Suprapubic skin (tissue), 4 donors: ENCODE data around the gene SPINK4. TPM values are rescaled to one million over a fixed set of nuclear protein-coding genes. Genes with fewer than 3 reads are reported as not detected.

ENCODE experiments used
- DNase-seq, 2 donors: peaks; one replicate each; pipeline ENCODE4 v3.0.0-alpha.2; 2019; ENCODE audit warnings: low spot score in 2 of 2
- H3K27ac ChIP-seq: fragments of 200-600 bp; sonication (generic); one replicate; pipeline ENCODE4 v1.5.1; 2019
- H3K27me3 ChIP-seq: fragments of 200-600 bp; sonication (generic); one replicate; pipeline ENCODE4 v1.5.1; 2019
- H3K36me3 ChIP-seq: fragments of 200-600 bp; sonication (generic); one replicate; pipeline ENCODE4 v1.5.1; 2019
- H3K4me1 ChIP-seq: fragments of 200-600 bp; sonication (generic); one replicate; pipeline ENCODE4 v1.5.1; 2019
- H3K4me3 ChIP-seq: fragments of 200-600 bp; sonication (generic); one replicate; pipeline ENCODE4 v1.5.1; 2019; ENCODE audit warnings: mild to moderate bottlenecking
- H3K9me3 ChIP-seq: fragments of 200-600 bp; sonication (generic); one replicate; pipeline ENCODE4 v1.5.1; 2019
- EP300 ChIP-seq: sonication (generic); formaldehyde crosslinking; IDR thresholded peaks from one replicate; pipeline ENCODE4 v1.6.1; 2017; ENCODE audit warnings: antibody characterized with exemption
- POLR2A ChIP-seq, 2 donors: fragments of 450-650 bp; IDR thresholded peaks; one replicate each; pipeline ENCODE4 v1.6.1; 2017; ENCODE audit warnings: antibody characterized with exemption in 2 of 2, mild to moderate bottlenecking in 2 of 2, moderate library complexity in 2 of 2
- POLR2AphosphoS5 ChIP-seq, 3 donors: sonication (generic); formaldehyde crosslinking; IDR thresholded peaks; one replicate each; pipeline ENCODE4 v1.6.1; 2017; ENCODE audit warnings: antibody characterized with exemption in 3 of 3
- whole genome bisulfite sequencing: methylation state at CpG from one replicate; pipeline ENCODE4 v1.1.5; 2018; 5-methylcytosine and 5-hydroxymethylcytosine counted together
- total RNA-seq, 4 donors: library from RNA; depleted of rRNA; stranded (reverse); fragments of >200 nt; gene quantifications; one replicate each; pipeline ENCODE4 v1.1.0, GENCODE V29; 2016
- TF ChIP-seq, protein P1 (sequence below), 2 donors: fragments of 200-600 bp in 1 of 2; fragments of 450-650 bp in 1 of 2; sonication (generic) in 1 of 2; IDR thresholded peaks; one replicate each; pipeline ENCODE4 v1.5.1; 2016 to 2019; ENCODE audit warnings: antibody characterized with exemption in 2 of 2, mild to moderate bottlenecking in 1 of 2, moderate library complexity in 1 of 2

The SPINK4 gene
- total RNA-seq, 4 donors from 2014 or later: not detected

- TF ChIP-seq EP300 (no peak), POLR2AphosphoS5 (IDR thresholded peaks at IDR 0.05) (no peak), POLR2A (IDR thresholded peaks at IDR 0.05) (no peak)
- TF ChIP-seq, protein P1, sequence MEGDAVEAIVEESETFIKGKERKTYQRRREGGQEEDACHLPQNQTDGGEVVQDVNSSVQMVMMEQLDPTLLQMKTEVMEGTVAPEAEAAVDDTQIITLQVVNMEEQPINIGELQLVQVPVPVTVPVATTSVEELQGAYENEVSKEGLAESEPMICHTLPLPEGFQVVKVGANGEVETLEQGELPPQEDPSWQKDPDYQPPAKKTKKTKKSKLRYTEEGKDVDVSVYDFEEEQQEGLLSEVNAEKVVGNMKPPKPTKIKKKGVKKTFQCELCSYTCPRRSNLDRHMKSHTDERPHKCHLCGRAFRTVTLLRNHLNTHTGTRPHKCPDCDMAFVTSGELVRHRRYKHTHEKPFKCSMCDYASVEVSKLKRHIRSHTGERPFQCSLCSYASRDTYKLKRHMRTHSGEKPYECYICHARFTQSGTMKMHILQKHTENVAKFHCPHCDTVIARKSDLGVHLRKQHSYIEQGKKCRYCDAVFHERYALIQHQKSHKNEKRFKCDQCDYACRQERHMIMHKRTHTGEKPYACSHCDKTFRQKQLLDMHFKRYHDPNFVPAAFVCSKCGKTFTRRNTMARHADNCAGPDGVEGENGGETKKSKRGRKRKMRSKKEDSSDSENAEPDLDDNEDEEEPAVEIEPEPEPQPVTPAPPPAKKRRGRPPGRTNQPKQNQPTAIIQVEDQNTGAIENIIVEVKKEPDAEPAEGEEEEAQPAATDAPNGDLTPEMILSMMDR (IDR thresholded peaks at IDR 0.05): no peak
- 86% methylated on average over 9 of the region's 9 CpGs for WGBS
- peak in 1 of 2 donors; percentile 26 for DNase-seq
Measured at GRCh38 chr9:33244137-33244784, 4.3 kb downstream of the SPINK4 start.

GRCh38 chr9:33245341-33245740 lies 5.4 kb downstream of the SPINK4 start:
- Histone ChIP-seq H3K9me3 (no peaks in the 10 kb centered on the region), H3K27me3 (no peaks in the 10 kb centered on the region), H3K4me1 (peaks cover under 1% of the 10 kb centered on the region), H3K4me3 (no peak overlapping the region), H3K27ac (no peak overlapping the region), H3K36me3 (peaks cover 6% of the 10 kb centered on the region)
- peak in 1 of 2 donors; percentile 32 for DNase-seq
- no peak for TF ChIP-seq EP300
- no peak for TF ChIP-seq POLR2A (IDR thresholded peaks at IDR 0.05)
- TF ChIP-seq, protein P1 (IDR thresholded peaks at IDR 0.05): no peak
- TF ChIP-seq POLR2AphosphoS5 (IDR thresholded peaks at IDR 0.05): no peak
- 95% methylated on average over 2 of the region's 2 CpGs for WGBS

More at GRCh38 chr9:33244137-33244784, 4.3 kb downstream of the SPINK4 start:
- H3K36me3 ChIP-seq: peaks cover 6% of the 10 kb centered on the region
- no peaks in the 10 kb centered on the region for H3K4me1 ChIP-seq
- H3K9me3 ChIP-seq: no peaks in the 10 kb centered on the region
- H3K27ac ChIP-seq: no peak overlapping the region
- H3K27me3 ChIP-seq: no peaks in the 10 kb centered on the region
- H3K4me3 ChIP-seq: no peak overlapping the region

GRCh38 chr9:33246269-33246860 lies 6.4 kb downstream of the SPINK4 start:
- Histone ChIP-seq H3K27me3 (no peaks in the 10 kb centered on the region), H3K4me1 (peaks cover 6% of the 10 kb centered on the region), H3K36me3 (peaks cover 8% of the 10 kb centered on the region), H3K27ac (no peak overlapping the region), H3K9me3 (no peaks in the 10 kb centered on the region), H3K4me3 (no peak overlapping the region)
- WGBS: 97% methylated on average over 7 of the region's 9 CpGs
- DNase-seq: peak in 1 of 2 donors; percentile 58
- TF ChIP-seq POLR2A (IDR thresholded peaks at IDR 0.05): no peak
- no peak for TF ChIP-seq POLR2AphosphoS5 (IDR thresholded peaks at IDR 0.05)
- no peak for TF ChIP-seq EP300
- TF ChIP-seq, protein P1 (IDR thresholded peaks at IDR 0.05): no peak

GRCh38 chr9:33248606-33249005 lies 8.6 kb downstream of the SPINK4 start:
- peaks cover 29% of the 10 kb centered on the region for H3K36me3 ChIP-seq
- no peaks in the 10 kb centered on the region for H3K27me3 ChIP-seq
- TF ChIP-seq, protein P1 (IDR thresholded peaks at IDR 0.05): no peak
- TF ChIP-seq POLR2AphosphoS5 (IDR thresholded peaks at IDR 0.05): no peak
- no peak for TF ChIP-seq EP300
- TF ChIP-seq POLR2A (IDR thresholded peaks at IDR 0.05): no peak
- no peak overlapping the region for H3K27ac ChIP-seq
- 100% methylated on average over 3 of the region's 3 CpGs for WGBS
- peak in 1 of 2 donors; percentile 54 for DNase-seq
- no peaks in the 10 kb centered on the region for H3K9me3 ChIP-seq
- H3K4me1 ChIP-seq: peaks cover 6% of the 10 kb centered on the region
- H3K4me3 ChIP-seq: no peak overlapping the region

DNA sequence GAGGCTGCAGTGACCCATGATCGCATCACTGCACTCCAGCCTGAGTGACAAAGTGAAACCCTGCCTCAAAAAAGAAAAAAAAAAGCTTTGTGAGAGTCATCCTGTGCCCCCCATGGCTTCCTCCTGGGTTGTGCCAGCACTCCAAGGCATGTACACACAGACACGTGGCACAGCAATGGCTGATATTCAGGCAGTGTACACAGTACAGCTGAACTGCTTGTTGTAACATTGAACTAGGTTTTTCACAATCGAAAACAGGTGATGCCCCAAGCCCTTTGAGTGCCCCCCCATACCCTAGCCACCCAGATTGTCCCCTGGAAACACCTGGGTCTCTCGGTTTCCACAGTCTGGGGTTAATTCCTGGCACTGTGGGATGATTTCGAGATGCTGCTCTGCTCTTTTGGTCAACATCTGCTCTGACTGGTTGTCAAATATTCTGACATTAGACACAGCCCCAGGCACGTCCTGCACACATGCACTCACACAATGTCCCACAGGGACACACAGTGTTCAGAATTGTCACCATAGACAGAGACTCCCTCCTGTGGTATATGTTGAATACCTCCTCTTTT lies 9.2 kb downstream of the SPINK4 start:
- 81% methylated on average over 6 of the region's 6 CpGs for WGBS
- Histone ChIP-seq H3K4me3 (no peak overlapping the region), H3K4me1 (peaks cover 6% of the 10 kb centered on the region), H3K27ac (no peak overlapping the region), H3K27me3 (no peaks in the 10 kb centered on the region), H3K9me3 (no peaks in the 10 kb centered on the region), H3K36me3 (peaks cover 34% of the 10 kb centered on the region)
- DNase-seq: peak in 1 of 2 donors; percentile 24
- TF ChIP-seq, protein P1 (IDR thresholded peaks at IDR 0.05): no peak
- TF ChIP-seq POLR2AphosphoS5 (IDR thresholded peaks at IDR 0.05) (no peak), EP300 (no peak), POLR2A (IDR thresholded peaks at IDR 0.05) (no peak)
